NCI-H446 treated with DMSO at 0.1 percent for 48 hours (cell line): ENCODE measurements around the gene SMPD3.

ENCODE experiments used
- DNase-seq: peaks from one replicate; lab custom pipeline; 2025; lab: John Stamatoyannopoulos, UW

Gene SMPD3

GRCh38 chr16:68356249-68356918 is 91.9 kb downstream of the SMPD3 start:
- DNase-seq = no peak

GRCh38 chr16:68355447-68356248 is 92.7 kb downstream of the SMPD3 start:
- DNase-seq = no peak

- no peak for DNase-seq
These were observed 93.5 kb downstream of the SMPD3 start for GRCh38 chr16:68354816-68355215.

- no peak for DNase-seq
These were observed 94.9 kb downstream of the SMPD3 start for GRCh38 chr16:68353366-68353765.

GRCh38 chr16:68351991-68352431 is 96.3 kb downstream of the SMPD3 start:
- no peak for DNase-seq

GRCh38 chr16:68351463-68351862 is 96.8 kb downstream of the SMPD3 start:
- no peak for DNase-seq

GRCh38 chr16:68350813-68351350 is 97.4 kb downstream of the SMPD3 start:
- DNase-seq = no peak

- no peak for DNase-seq
These were observed 98.4 kb downstream of the SMPD3 start for GRCh38 chr16:68349838-68350410.

GRCh38 chr16:68348639-68349445 is 99.5 kb downstream of the SMPD3 start:
- DNase-seq = no peak

- no peak for DNase-seq
These were observed 100.7 kb downstream of the SMPD3 start for GRCh38 chr16:68347605-68348004.

GRCh38 chr16:68346892-68347480 is 101.3 kb downstream of the SMPD3 start:
- DNase-seq = no peak

GRCh38 chr16:68345958-68346635 is 102.2 kb downstream of the SMPD3 start:
- no peak for DNase-seq

- DNase-seq = no peak
These were observed 102.9 kb downstream of the SMPD3 start for GRCh38 chr16:68345351-68345810.

GRCh38 chr16:68344252-68344651 is 104.1 kb downstream of the SMPD3 start:
- DNase-seq = no peak

GRCh38 chr16:68343137-68343536 is 105.2 kb downstream of the SMPD3 start:
- no peak for DNase-seq

GRCh38 chr16:68342620-68343019 is 105.7 kb downstream of the SMPD3 start:
- DNase-seq = no peak

- no peak for DNase-seq
These were observed 109.1 kb downstream of the SMPD3 start for GRCh38 chr16:68339214-68339613.

- DNase-seq = no peak
These were observed 109.8 kb downstream of the SMPD3 start for GRCh38 chr16:68338326-68339119.

- no peak for DNase-seq
These were observed 113.1 kb downstream of the SMPD3 start for GRCh38 chr16:68335175-68335574.
